ENCODE measurements around the gene PDIA2.

GRCh38 chr16:322476-323143 lies 39.6 kb downstream of the PDIA2 start:
- TF ChIP-seq POLR2A (IDR thresholded peaks at IDR 0.05) (no peak), EP300 (IDR thresholded peaks at IDR 0.05) (no peak)
